GM23338 (cell line): ENCODE results near the gene KCNIP1. TPM values are rescaled to one million over a fixed set of nuclear protein-coding genes. Genes with fewer than 3 reads are reported as not detected.

ENCODE experiments used
- ATAC-seq: fragments of 200-7000 bp; cut with Tn5 transposase; 3 replicates; pipeline ENCODE4 v1.9.1; 2020
- DNase-seq: peaks from one replicate; pipeline ENCODE4 v3.0.0-alpha.2; 2015; ENCODE audit warnings: low spot score
- H2AFZ ChIP-seq: fragments of 200-600 bp; sonication (generic); 2 replicates; pipeline ENCODE4 v1.8.0; 2016; ENCODE audit warnings: antibody characterized with exemption, mild to moderate bottlenecking, moderate library complexity
- H3F3A ChIP-seq: fragments of 200-600 bp; sonication (generic); replicated peaks from 2 replicates; pipeline ENCODE4 v1.8.0; 2017; ENCODE audit warnings: antibody characterized with exemption, mixed run types, low read depth
- H3K27ac ChIP-seq: fragments of 200-600 bp; sonication (generic); 2 replicates; pipeline ENCODE4 v1.6.1; 2016; ENCODE audit warnings: low read depth
- H3K27me3 ChIP-seq: fragments of 200-600 bp; sonication (generic); 2 replicates; pipeline ENCODE4 v1.8.0; 2016; ENCODE audit warnings: mild to moderate bottlenecking, mixed run types, moderate library complexity; ENCODE audit not compliant: insufficient read depth
- H3K36me3 ChIP-seq: fragments of 200-600 bp; sonication (generic); 2 replicates; pipeline ENCODE4 v1.8.0; 2016; ENCODE audit warnings: mild to moderate bottlenecking; ENCODE audit not compliant: insufficient read depth
- H3K4me1 ChIP-seq: fragments of 200-600 bp; sonication (generic); 2 replicates; pipeline ENCODE4 v1.8.0; 2016; ENCODE audit warnings: mild to moderate bottlenecking, moderate library complexity; ENCODE audit not compliant: insufficient read depth
- H3K4me2 ChIP-seq: fragments of 200-600 bp; sonication (generic); 2 replicates; pipeline ENCODE4 v1.7.1; 2017; ENCODE audit warnings: mixed run types
- H3K4me3 ChIP-seq: fragments of 200-600 bp; sonication (generic); 2 replicates; pipeline ENCODE4 v1.6.1; 2016; ENCODE audit warnings: mixed run types
- H3K79me2 ChIP-seq: fragments of 200-600 bp; sonication (generic); replicated peaks from 2 replicates; pipeline ENCODE4 v1.8.0; 2017; ENCODE audit warnings: mild to moderate bottlenecking; ENCODE audit not compliant: insufficient read depth
- H3K9me2 ChIP-seq: fragments of 200-600 bp; sonication (generic); 2 replicates; pipeline ENCODE4 v1.8.0; 2017; ENCODE audit not compliant: insufficient read depth
- H4K20me1 ChIP-seq: fragments of 200-600 bp; sonication (generic); replicated peaks from 2 replicates; pipeline ENCODE4 v1.8.0; 2017; ENCODE audit warnings: mild to moderate bottlenecking; ENCODE audit not compliant: insufficient read depth
- H3K27ac Mint-ChIP-seq: 2 replicates; pipeline ENCODE4 v1.8.0; 2020; ENCODE audit warnings: inconsistent platforms, mild to moderate bottlenecking, moderate library complexity, mixed read lengths
- H3K27me3 Mint-ChIP-seq: 3 replicates; pipeline ENCODE4 v1.8.0; 2022; ENCODE audit warnings: low read depth, mild to moderate bottlenecking, moderate library complexity, mixed read lengths, inconsistent platforms; ENCODE audit not compliant: insufficient read depth, poor library complexity
- H3K36me3 Mint-ChIP-seq: 3 replicates; pipeline ENCODE4 v1.8.0; 2021; ENCODE audit warnings: low read depth, mild to moderate bottlenecking, inconsistent platforms, moderate library complexity, mixed read lengths
- H3K4me1 Mint-ChIP-seq: 3 replicates; pipeline ENCODE4 v1.8.0; 2020; ENCODE audit warnings: mild to moderate bottlenecking, inconsistent platforms, mixed read lengths
- H3K4me3 Mint-ChIP-seq: 3 replicates; pipeline ENCODE4 v1.8.0; 2021; ENCODE audit warnings: moderate library complexity, mild to moderate bottlenecking, inconsistent platforms, mixed read lengths
- H3K9me3 Mint-ChIP-seq: 3 replicates; pipeline ENCODE4 v1.8.0; 2020; ENCODE audit warnings: moderate library complexity, mild to moderate bottlenecking, inconsistent platforms, mixed read lengths
- CREB1 ChIP-seq: fragments of 250-450 bp; sonication (Bioruptor Pico); IDR thresholded peaks from 2 replicates; pipeline ENCODE4 v1.5.0; 2020; ENCODE audit warnings: low read depth, mild to moderate bottlenecking, moderate library complexity
- CTCF ChIP-seq, 2 experiments: fragments of 200-600 bp in 1 of 2; sonication (generic) in 1 of 2; conservative IDR thresholded peaks; 2 replicates each; pipeline versions ENCODE4 v1.5.1 to v1.6.1; 2016 to 2017; ENCODE audit warnings: antibody characterized with exemption in 2 of 2, low read depth in 2 of 2, mild to moderate bottlenecking in 2 of 2, moderate library complexity in 1 of 2
- ETS1 ChIP-seq: IDR thresholded peaks from 2 replicates; pipeline ENCODE4 v1.6.1; 2016; ENCODE audit warnings: antibody characterized with exemption
- EZH2 ChIP-seq: fragments of 200-600 bp; sonication (generic); IDR thresholded peaks from one replicate; pipeline ENCODE4 v1.8.0; 2017; ENCODE audit warnings: antibody characterized with exemption, mild to moderate bottlenecking, low read depth; ENCODE audit not compliant: unreplicated experiment
- EZH2phosphoT487 ChIP-seq: fragments of 200-600 bp; sonication (generic); IDR thresholded peaks from one replicate; pipeline ENCODE4 v1.8.1; 2018; ENCODE audit warnings: antibody characterized with exemption; ENCODE audit not compliant: unreplicated experiment
- JUNB ChIP-seq: IDR thresholded peaks from one replicate; pipeline ENCODE4 v1.6.1; 2016; ENCODE audit warnings: antibody characterized with exemption; ENCODE audit not compliant: unreplicated experiment
- NANOG ChIP-seq: IDR thresholded peaks from 2 replicates; pipeline ENCODE4 v1.6.1; 2016; ENCODE audit warnings: antibody characterized with exemption, borderline replicate concordance
- POLR2AphosphoS5 ChIP-seq: IDR thresholded peaks from 2 replicates; pipeline ENCODE4 v1.6.1; 2016; ENCODE audit warnings: antibody characterized with exemption, low read depth
- REST ChIP-seq: IDR thresholded peaks from one replicate; pipeline ENCODE4 v1.6.1; 2018; ENCODE audit warnings: antibody characterized with exemption; ENCODE audit not compliant: unreplicated experiment
- STAT1 ChIP-seq: IDR thresholded peaks from one replicate; pipeline ENCODE4 v1.6.1; 2016; ENCODE audit warnings: antibody characterized with exemption; ENCODE audit not compliant: unreplicated experiment
- ZNF114 ChIP-seq: fragments of 250-450 bp; sonication (Bioruptor Pico); IDR thresholded peaks from 2 replicates; pipeline ENCODE4 v1.5.0; 2020; ENCODE audit warnings: mild to moderate bottlenecking, moderate library complexity
- ZNF331 ChIP-seq: fragments of 250-450 bp; sonication (Bioruptor Pico); IDR thresholded peaks from 2 replicates; pipeline ENCODE4 v1.5.0; 2020; ENCODE audit warnings: low read depth, mild to moderate bottlenecking, moderate library complexity
- ZNF462 ChIP-seq: fragments of 250-450 bp; sonication (Bioruptor Pico); IDR thresholded peaks from 2 replicates; pipeline ENCODE4 v1.5.0; 2020; ENCODE audit warnings: mild to moderate bottlenecking, moderate library complexity
- polyA plus RNA-seq: library from polyadenylated mRNA; unstranded; fragments of >200 nt; fragmentation: Nextera tagmentation; extraction: Ambion mirVana; gene quantifications from 2 replicates; pipeline ENCODE4 v1.2.1, GENCODE V29; 2016
- total RNA-seq: library from RNA; depleted of rRNA; stranded (reverse); fragments of >200 nt; shearing (Covaris generic); gene quantifications from 2 replicates; pipeline ENCODE4 v1.2.3, GENCODE V29; 2014

Gene KCNIP1
- total and polyA plus RNA-seq, 2 experiments from 2014 or later = 0.31 to 0.87 TPM

GRCh38 chr5:170536525-170536924 is 32.7 kb downstream of the KCNIP1 start:
- Mint-ChIP-seq H3K27ac (no peak overlapping the region; the same call in 1 of the 2 replicates), H3K36me3 (no peaks in the 10 kb centered on the region), H3K4me3 (no peak overlapping the region), H3K9me3 (no peaks in the 10 kb centered on the region), H3K4me1 (peaks cover 25% of the 10 kb centered on the region), H3K27me3 (no peaks in the 10 kb centered on the region)
- ATAC-seq (no peak), DNase-seq (no peak)
- Histone ChIP-seq H3K27ac (no peak overlapping the region), H3K4me2 (no peak overlapping the region), H3K4me1 (peaks cover 3% of the 10 kb centered on the region), H4K20me1 (no peaks in the 10 kb centered on the region), H3F3A (no peaks in the 10 kb centered on the region), H2AFZ (no peak overlapping the region), H3K4me3 (no peak overlapping the region), H3K27me3 (no peaks in the 10 kb centered on the region), H3K36me3 (no peaks in the 10 kb centered on the region), H3K79me2 (no peaks in the 10 kb centered on the region), H3K9me2 (no peaks in the 10 kb centered on the region)
- TF ChIP-seq POLR2AphosphoS5 (no peak), EZH2phosphoT487 (no peak), EZH2 (no peak), REST (no peak), STAT1 (no peak), ZNF462 (CRISPR knock-in tag) (no peak), CREB1 (CRISPR knock-in tag) (no peak), ETS1 (no peak), NANOG (no peak), ZNF331 (no peak), JUNB (no peak), CTCF (conservative IDR thresholded peaks at IDR 0.05; ENCODE audit: low read depth in 2 of 2) (no peak), ZNF114 (CRISPR knock-in tag) (no peak)
